GM11168 (cell line): ENCODE results near the gene HDC.

Experiments used
- in situ Hi-C: fragments of 300-500 bp; cut with MboI; formaldehyde crosslinking; loops from one replicate; pipeline ENCODE4 v1.12.0; 2022; ENCODE audit warnings: low sequenced_read_pairs; ENCODE audit not compliant: unreplicated experiment

The HDC gene

GRCh38 chr15:50265620-50266019, at the start of gene HDC:
Gene HDC, minus strand, starts transcription at chr15:50265726. Its CDS starts 103 bp downstream, at chr15:50265623.
- in situ Hi-C loops, result no loop called here

GRCh38 chr15:50312636-50313035, 47.1 kb upstream of the HDC start:
- in situ Hi-C loops, result no loop called here

- in situ Hi-C loops, result no loop called here
Measured at GRCh38 chr15:50307799-50308198, 42.3 kb upstream of the HDC start.

GRCh38 chr15:50304836-50305235, 39.3 kb upstream of the HDC start:
- in situ Hi-C loops, result no loop called here

GRCh38 chr15:50302581-50302980, 37.1 kb upstream of the HDC start:
- in situ Hi-C loops, result no loop called here

- in situ Hi-C loops, result no loop called here
Measured at GRCh38 chr15:50298340-50298739, 32.8 kb upstream of the HDC start.

GRCh38 chr15:50295966-50296365, 30.4 kb upstream of the HDC start:
- in situ Hi-C loops, result no loop called here

GRCh38 chr15:50289749-50290148, 24.2 kb upstream of the HDC start:
- in situ Hi-C loops, result no loop called here

- in situ Hi-C loops, result no loop called here
Measured at GRCh38 chr15:50287324-50288116, 22.0 kb upstream of the HDC start.

GRCh38 chr15:50281427-50281826, 15.9 kb upstream of the HDC start:
- in situ Hi-C loops, result no loop called here

- in situ Hi-C loops, result no loop called here
Measured at GRCh38 chr15:50280271-50280670, 14.7 kb upstream of the HDC start.

GRCh38 chr15:50278496-50278895, 13.0 kb upstream of the HDC start:
- in situ Hi-C loops, result no loop called here

- in situ Hi-C loops, result no loop called here
Measured at GRCh38 chr15:50277370-50277769, 11.8 kb upstream of the HDC start.

- in situ Hi-C loops, result no loop called here
Measured at GRCh38 chr15:50275908-50276307, 10.4 kb upstream of the HDC start.

- in situ Hi-C loops, result no loop called here
Measured at GRCh38 chr15:50275091-50275490, 9.6 kb upstream of the HDC start.

- in situ Hi-C loops, result no loop called here
Measured at GRCh38 chr15:50267577-50267976, 2.1 kb upstream of the HDC start.

- in situ Hi-C loops, result no loop called here
Measured at GRCh38 chr15:50262533-50262932, 3.0 kb downstream of the HDC start.

GRCh38 chr15:50261981-50262380, 3.5 kb downstream of the HDC start:
- in situ Hi-C loops, result no loop called here

GRCh38 chr15:50260969-50261496, 4.5 kb downstream of the HDC start:
- in situ Hi-C loops, result no loop called here

- in situ Hi-C loops, result no loop called here
Measured at GRCh38 chr15:50259276-50259675, 6.2 kb downstream of the HDC start.

- in situ Hi-C loops, result no loop called here
Measured at GRCh38 chr15:50257924-50258323, 7.6 kb downstream of the HDC start.

GRCh38 chr15:50257332-50257731, 8.2 kb downstream of the HDC start:
- in situ Hi-C loops, result no loop called here
